Measurements from ENCODE around the gene SPRED1. TPM values are rescaled to one million over a fixed set of nuclear protein-coding genes. Genes with fewer than 3 reads are reported as not detected.

SPRED1 gene
- total and polyA plus RNA-seq, 7 experiments from 2014 or later: 0.07 to 2.6 (median 0.95) TPM; not detected in 2

GRCh38 chr15:38369936-38370478, 117.4 kb downstream of the SPRED1 start:
- no peaks in the 10 kb centered on the region for H3K4me1 ChIP-seq (ENCODE audit: control insufficient read depth in 2 of 2, insufficient read depth in 2 of 2, low read length in 2 of 2)
- no peaks in the 10 kb centered on the region for H3K27me3 ChIP-seq (ENCODE audit: control insufficient read depth in 2 of 2, insufficient read depth in 2 of 2, low read length in 2 of 2)
- Mint-ChIP-seq H3K27ac (no peak overlapping the region), H3K36me3 (no peaks in the 10 kb centered on the region), H3K9me3 (peaks cover 0 to 5% (median 0%) of the 10 kb centered on the region in 11 donors), H3K4me1 (no peaks in the 10 kb centered on the region), H3K27me3 (peaks cover 18 to 38% (median 35%) of the 10 kb centered on the region in 5 donors), H3K4me3 (no peak overlapping the region)
- H3K4me3 ChIP-seq (ENCODE audit: low read length): no peak overlapping the region
- intact Hi-C loops (cut with micrococcal nuclease): no loop called here
- ATAC-seq: no peak
- CTCF ChIA-PET: no interaction called here
- H3K9me3 ChIP-seq (ENCODE audit: control insufficient read depth in 2 of 3, low read length in 3 of 3): no peaks in the 10 kb centered on the region
- DNase-seq: no peak
- POLR2A ChIA-PET: no interaction called here
- no peak overlapping the region for H3K27ac ChIP-seq (ENCODE audit: low read depth, low read length)
- no peaks in the 10 kb centered on the region for H3K36me3 ChIP-seq (ENCODE audit: control insufficient read depth in 2 of 3, insufficient read depth in 3 of 3, low read length in 3 of 3)

DNA sequence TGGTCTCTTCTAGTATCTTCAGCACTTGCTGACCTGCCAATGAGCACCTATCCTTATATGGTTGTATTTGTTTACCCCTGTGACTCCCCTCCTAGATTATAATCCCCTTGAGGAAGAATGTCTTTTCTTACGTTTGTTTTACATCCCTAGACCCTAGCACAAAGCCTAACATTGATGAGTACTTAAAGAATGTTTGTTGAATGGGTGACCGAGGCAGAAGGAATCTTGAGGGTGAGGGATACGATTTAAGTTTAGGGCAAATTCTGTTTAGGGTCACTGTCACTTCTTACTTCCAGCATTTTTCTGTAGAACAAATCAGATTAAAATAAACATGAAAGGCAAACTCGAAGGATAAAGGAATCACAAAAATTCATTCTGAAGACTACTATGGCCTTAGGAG, 120.4 kb downstream of the SPRED1 start:
- peaks cover 0 to 5% (median 0%) of the 10 kb centered on the region in 11 donors for H3K9me3 Mint-ChIP-seq
- DNase-seq: no peak
- no peak for ATAC-seq
- no peaks in the 10 kb centered on the region for H3K9me3 ChIP-seq (ENCODE audit: control insufficient read depth in 2 of 3, low read length in 3 of 3)
- POLR2A ChIA-PET: no interaction called here
- H3K36me3 ChIP-seq (ENCODE audit: control insufficient read depth in 2 of 3, insufficient read depth in 3 of 3, low read length in 3 of 3): no peaks in the 10 kb centered on the region
- no peak overlapping the region for H3K4me3 ChIP-seq (ENCODE audit: low read length)
- peaks cover 17 to 41% (median 36%) of the 10 kb centered on the region in 5 donors for H3K27me3 Mint-ChIP-seq
- H3K27me3 ChIP-seq (ENCODE audit: control insufficient read depth in 2 of 2, insufficient read depth in 2 of 2, low read length in 2 of 2): no peaks in the 10 kb centered on the region
- H3K4me1 ChIP-seq (ENCODE audit: control insufficient read depth in 2 of 2, insufficient read depth in 2 of 2, low read length in 2 of 2): no peaks in the 10 kb centered on the region
- no peak overlapping the region for H3K27ac ChIP-seq (ENCODE audit: low read depth, low read length)
- intact Hi-C loops (cut with micrococcal nuclease): no loop called here
- H3K4me1 Mint-ChIP-seq: no peaks in the 10 kb centered on the region
- H3K4me3 Mint-ChIP-seq: no peak overlapping the region
- H3K36me3 Mint-ChIP-seq: no peaks in the 10 kb centered on the region
- H3K27ac Mint-ChIP-seq: no peak overlapping the region
- CTCF ChIA-PET: no interaction called here

DNA sequence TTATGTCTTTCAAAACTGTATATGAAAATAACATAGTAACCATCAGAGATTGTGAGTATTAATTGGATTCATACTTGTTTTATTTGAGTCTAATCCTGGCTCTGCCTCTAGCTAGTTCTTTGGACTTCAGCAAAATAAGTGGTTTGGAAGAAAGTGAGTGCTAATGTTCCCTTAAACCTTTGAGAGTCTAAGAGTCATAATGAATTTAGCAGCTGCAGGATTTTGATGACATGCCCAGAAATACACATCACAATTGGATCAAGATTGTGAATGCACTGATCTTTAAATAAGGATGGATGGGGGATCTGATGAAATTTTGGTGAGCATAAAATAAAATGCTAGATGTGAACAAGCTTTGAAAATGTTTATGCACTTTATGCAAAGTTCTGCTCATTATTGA, 121.4 kb downstream of the SPRED1 start:
- Histone ChIP-seq H3K4me1 (ENCODE audit: control insufficient read depth in 2 of 2, insufficient read depth in 2 of 2, low read length in 2 of 2) (no peaks in the 10 kb centered on the region), H3K36me3 (ENCODE audit: control insufficient read depth in 2 of 3, insufficient read depth in 3 of 3, low read length in 3 of 3) (no peaks in the 10 kb centered on the region), H3K27ac (ENCODE audit: low read depth, low read length) (no peak overlapping the region), H3K4me3 (ENCODE audit: low read length) (no peak overlapping the region), H3K9me3 (ENCODE audit: control insufficient read depth in 2 of 3, low read length in 3 of 3) (no peaks in the 10 kb centered on the region), H3K27me3 (ENCODE audit: control insufficient read depth in 2 of 2, insufficient read depth in 2 of 2, low read length in 2 of 2) (no peaks in the 10 kb centered on the region)
- peaks cover 0 to 5% (median 0%) of the 10 kb centered on the region in 11 donors for H3K9me3 Mint-ChIP-seq
- H3K4me3 Mint-ChIP-seq: no peak overlapping the region
- ChIA-PET CTCF (no interaction called here), POLR2A (no interaction called here)
- ATAC-seq (no peak), DNase-seq (no peak)
- H3K4me1 Mint-ChIP-seq: no peaks in the 10 kb centered on the region
- H3K36me3 Mint-ChIP-seq: no peaks in the 10 kb centered on the region
- H3K27me3 Mint-ChIP-seq: peaks cover 17 to 39% (median 34%) of the 10 kb centered on the region in 5 donors
- intact Hi-C loops (cut with micrococcal nuclease): no loop called here
- no peak overlapping the region for H3K27ac Mint-ChIP-seq

GRCh38 chr15:38374556-38374955, 121.9 kb downstream of the SPRED1 start:
- H3K27me3 ChIP-seq (ENCODE audit: control insufficient read depth in 2 of 2, insufficient read depth in 2 of 2, low read length in 2 of 2): no peaks in the 10 kb centered on the region
- no peaks in the 10 kb centered on the region for H3K9me3 ChIP-seq (ENCODE audit: control insufficient read depth in 2 of 3, low read length in 3 of 3)
- no peak overlapping the region for H3K4me3 ChIP-seq (ENCODE audit: low read length)
- intact Hi-C loops (cut with micrococcal nuclease): no loop called here
- Mint-ChIP-seq H3K36me3 (no peaks in the 10 kb centered on the region), H3K27me3 (peaks cover 21 to 44% (median 34%) of the 10 kb centered on the region in 5 donors), H3K4me3 (no peak overlapping the region), H3K4me1 (no peaks in the 10 kb centered on the region), H3K9me3 (peaks cover 0 to 5% (median 0%) of the 10 kb centered on the region in 11 donors), H3K27ac (no peak overlapping the region)
- no peak for ATAC-seq
- H3K4me1 ChIP-seq (ENCODE audit: control insufficient read depth in 2 of 2, insufficient read depth in 2 of 2, low read length in 2 of 2): no peaks in the 10 kb centered on the region
- CTCF ChIA-PET: interaction anchor here (0.6 kb wide), 1 partner anchor 19 kb away, joined by 3 read pairs; no protein-coding TSS in a partner anchor
- POLR2A ChIA-PET: no interaction called here
- no peak overlapping the region for H3K27ac ChIP-seq (ENCODE audit: low read depth, low read length)
- H3K36me3 ChIP-seq (ENCODE audit: control insufficient read depth in 2 of 3, insufficient read depth in 3 of 3, low read length in 3 of 3): no peaks in the 10 kb centered on the region
- no peak for DNase-seq

- DNase-seq: no peak
- H3K4me1 Mint-ChIP-seq: no peaks in the 10 kb centered on the region
- no peaks in the 10 kb centered on the region for H3K36me3 ChIP-seq (ENCODE audit: control insufficient read depth in 2 of 3, insufficient read depth in 3 of 3, low read length in 3 of 3)
- no peaks in the 10 kb centered on the region for H3K4me1 ChIP-seq (ENCODE audit: control insufficient read depth in 2 of 2, insufficient read depth in 2 of 2, low read length in 2 of 2)
- ChIA-PET CTCF (no interaction called here), POLR2A (interaction anchor here (0.6 kb wide), 1 partner anchor 182 kb away, joined by 3 read pairs; no protein-coding TSS in a partner anchor)
- H3K4me3 ChIP-seq (ENCODE audit: low read length): no peak overlapping the region
- intact Hi-C loops (cut with micrococcal nuclease): no loop called here
- H3K36me3 Mint-ChIP-seq: no peaks in the 10 kb centered on the region
- H3K27ac ChIP-seq (ENCODE audit: low read depth, low read length): no peak overlapping the region
- no peak overlapping the region for H3K27ac Mint-ChIP-seq
- H3K27me3 Mint-ChIP-seq: peaks cover 29 to 55% (median 39%) of the 10 kb centered on the region in 5 donors
- peaks cover 0 to 5% (median 0%) of the 10 kb centered on the region in 11 donors for H3K9me3 Mint-ChIP-seq
- ATAC-seq: no peak
- no peak overlapping the region for H3K4me3 Mint-ChIP-seq
- H3K9me3 ChIP-seq (ENCODE audit: control insufficient read depth in 2 of 3, low read length in 3 of 3): no peaks in the 10 kb centered on the region
- H3K27me3 ChIP-seq (ENCODE audit: control insufficient read depth in 2 of 2, insufficient read depth in 2 of 2, low read length in 2 of 2): peaks cover 0 to 4% of the 10 kb centered on the region in 2 donors
Measured at GRCh38 chr15:38376081-38376480, 123.4 kb downstream of the SPRED1 start.

- Mint-ChIP-seq H3K4me1 (no peaks in the 10 kb centered on the region), H3K9me3 (peaks cover 0 to 5% (median 0%) of the 10 kb centered on the region in 11 donors), H3K27ac (no peak overlapping the region), H3K4me3 (no peak overlapping the region), H3K27me3 (peaks cover 38 to 63% (median 47%) of the 10 kb centered on the region in 5 donors), H3K36me3 (no peaks in the 10 kb centered on the region)
- Histone ChIP-seq H3K4me1 (ENCODE audit: control insufficient read depth in 2 of 2, insufficient read depth in 2 of 2, low read length in 2 of 2) (no peaks in the 10 kb centered on the region), H3K9me3 (ENCODE audit: control insufficient read depth in 2 of 3, low read length in 3 of 3) (no peaks in the 10 kb centered on the region), H3K4me3 (ENCODE audit: low read length) (no peak overlapping the region), H3K36me3 (ENCODE audit: control insufficient read depth in 2 of 3, insufficient read depth in 3 of 3, low read length in 3 of 3) (no peaks in the 10 kb centered on the region), H3K27me3 (ENCODE audit: control insufficient read depth in 2 of 2, insufficient read depth in 2 of 2, low read length in 2 of 2) (peaks cover 0 to 4% of the 10 kb centered on the region in 2 donors), H3K27ac (ENCODE audit: low read depth, low read length) (no peak overlapping the region)
- DNase-seq (no peak), ATAC-seq (no peak)
- intact Hi-C loops (cut with micrococcal nuclease): no loop called here
- ChIA-PET POLR2A (no interaction called here), CTCF (no interaction called here)
Measured at GRCh38 chr15:38377636-38378035, 125.0 kb downstream of the SPRED1 start.

- Histone ChIP-seq H3K4me1 (ENCODE audit: control insufficient read depth in 2 of 2, insufficient read depth in 2 of 2, low read length in 2 of 2) (no peaks in the 10 kb centered on the region), H3K36me3 (ENCODE audit: control insufficient read depth in 2 of 3, insufficient read depth in 3 of 3, low read length in 3 of 3) (no peaks in the 10 kb centered on the region), H3K27ac (ENCODE audit: low read depth, low read length) (no peak overlapping the region), H3K4me3 (ENCODE audit: low read length) (no peak overlapping the region), H3K27me3 (ENCODE audit: control insufficient read depth in 2 of 2, insufficient read depth in 2 of 2, low read length in 2 of 2) (peaks cover 0 to 4% of the 10 kb centered on the region in 2 donors), H3K9me3 (ENCODE audit: control insufficient read depth in 2 of 3, low read length in 3 of 3) (no peaks in the 10 kb centered on the region)
- peaks cover 38 to 63% (median 47%) of the 10 kb centered on the region in 5 donors for H3K27me3 Mint-ChIP-seq
- DNase-seq: no peak
- no peak overlapping the region for H3K4me3 Mint-ChIP-seq
- no peak for ATAC-seq
- no peaks in the 10 kb centered on the region for H3K4me1 Mint-ChIP-seq
- H3K27ac Mint-ChIP-seq: no peak overlapping the region
- ChIA-PET CTCF (no interaction called here), POLR2A (no interaction called here)
- H3K36me3 Mint-ChIP-seq: no peaks in the 10 kb centered on the region
- peaks cover 0 to 4% (median 0%) of the 10 kb centered on the region in 11 donors for H3K9me3 Mint-ChIP-seq
- intact Hi-C loops (cut with micrococcal nuclease): no loop called here
Measured at GRCh38 chr15:38378161-38378560, 125.5 kb downstream of the SPRED1 start.
